Measurements from ENCODE around the gene TRIP4. TPM values are rescaled to one million over a fixed set of nuclear protein-coding genes. Genes with fewer than 3 reads are reported as not detected.

The TRIP4 gene
- total RNA-seq, 2 experiments from 2014 or later, result 9.3 to 21.0 TPM

DNA sequence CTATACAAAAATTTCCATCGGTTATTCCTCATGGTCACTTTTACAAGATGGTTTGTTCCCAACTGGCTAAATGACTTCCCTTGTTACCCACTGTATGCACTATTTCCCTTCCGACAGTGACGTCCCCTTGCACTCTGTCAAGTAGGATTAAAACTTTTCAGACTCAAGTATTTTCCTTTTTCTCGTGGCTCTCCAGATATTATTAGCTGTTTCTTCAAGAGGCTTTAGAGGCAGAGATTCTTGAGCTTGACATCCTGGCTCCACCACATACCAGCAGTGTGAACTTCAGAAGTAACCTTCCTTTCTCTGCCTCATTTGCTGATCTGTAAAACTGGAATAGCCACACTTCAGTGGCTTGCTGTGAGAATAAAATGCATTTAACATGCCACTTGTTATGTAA, 45.7 kb upstream of the TRIP4 start:
- Histone ChIP-seq H3K4me3 (ENCODE audit: low read depth, low read length, poor library complexity, severe bottlenecking) (no peak overlapping the region), H3K79me2 (ENCODE audit: insufficient read depth, low read depth, low read length) (0 out of 2 replicates have a peak, but pooled peaks cover 6% of the 10 kb centered on the region), H2AFZ (ENCODE audit: low read length) (no peak overlapping the region), H3K9me2 (ENCODE audit: insufficient read depth, low read length) (no peaks in the 10 kb centered on the region), H3K27ac (ENCODE audit: low read depth, low read length, poor library complexity, severe bottlenecking) (no peak overlapping the region), H3K36me3 (ENCODE audit: insufficient read depth, low read length) (0 out of 2 replicates have a peak, but pooled peaks cover 3% of the 10 kb centered on the region), H4K20me1 (ENCODE audit: insufficient read depth, low read length) (no peaks in the 10 kb centered on the region), H3K4me2 (ENCODE audit: low read length) (no peak overlapping the region), H3K9me3 (ENCODE audit: low read length) (no peaks in the 10 kb centered on the region), H3K4me1 (ENCODE audit: insufficient read depth, low read length, poor library complexity, severe bottlenecking) (no peaks in the 10 kb centered on the region)
- no peak for DNase-seq (ENCODE audit: low spot score)
- no peak for TF ChIP-seq EZH2phosphoT487 (IDR thresholded peaks at IDR 0.05; ENCODE audit: borderline replicate concordance, low read depth, low read length)
- TF ChIP-seq, protein P1, sequence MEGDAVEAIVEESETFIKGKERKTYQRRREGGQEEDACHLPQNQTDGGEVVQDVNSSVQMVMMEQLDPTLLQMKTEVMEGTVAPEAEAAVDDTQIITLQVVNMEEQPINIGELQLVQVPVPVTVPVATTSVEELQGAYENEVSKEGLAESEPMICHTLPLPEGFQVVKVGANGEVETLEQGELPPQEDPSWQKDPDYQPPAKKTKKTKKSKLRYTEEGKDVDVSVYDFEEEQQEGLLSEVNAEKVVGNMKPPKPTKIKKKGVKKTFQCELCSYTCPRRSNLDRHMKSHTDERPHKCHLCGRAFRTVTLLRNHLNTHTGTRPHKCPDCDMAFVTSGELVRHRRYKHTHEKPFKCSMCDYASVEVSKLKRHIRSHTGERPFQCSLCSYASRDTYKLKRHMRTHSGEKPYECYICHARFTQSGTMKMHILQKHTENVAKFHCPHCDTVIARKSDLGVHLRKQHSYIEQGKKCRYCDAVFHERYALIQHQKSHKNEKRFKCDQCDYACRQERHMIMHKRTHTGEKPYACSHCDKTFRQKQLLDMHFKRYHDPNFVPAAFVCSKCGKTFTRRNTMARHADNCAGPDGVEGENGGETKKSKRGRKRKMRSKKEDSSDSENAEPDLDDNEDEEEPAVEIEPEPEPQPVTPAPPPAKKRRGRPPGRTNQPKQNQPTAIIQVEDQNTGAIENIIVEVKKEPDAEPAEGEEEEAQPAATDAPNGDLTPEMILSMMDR (conservative IDR thresholded peaks at IDR 0.05; ENCODE audit: low read length), result no peak
- CTCF ChIA-PET (ENCODE audit: unreplicated experiment), result no interaction called here
- BruUV-seq (replicated peaks), result no TSS peak
- intact Hi-C loops (cut with micrococcal nuclease; ENCODE audit: unreplicated experiment), result no loop called here
- POLR2A ChIA-PET, result interaction anchor here (0.6 to 0.7 kb wide), 3 partner anchors 100 to 535 kb away, joined by 3 to 4 read pairs (median 3); no protein-coding TSS in a partner anchor

DNA sequence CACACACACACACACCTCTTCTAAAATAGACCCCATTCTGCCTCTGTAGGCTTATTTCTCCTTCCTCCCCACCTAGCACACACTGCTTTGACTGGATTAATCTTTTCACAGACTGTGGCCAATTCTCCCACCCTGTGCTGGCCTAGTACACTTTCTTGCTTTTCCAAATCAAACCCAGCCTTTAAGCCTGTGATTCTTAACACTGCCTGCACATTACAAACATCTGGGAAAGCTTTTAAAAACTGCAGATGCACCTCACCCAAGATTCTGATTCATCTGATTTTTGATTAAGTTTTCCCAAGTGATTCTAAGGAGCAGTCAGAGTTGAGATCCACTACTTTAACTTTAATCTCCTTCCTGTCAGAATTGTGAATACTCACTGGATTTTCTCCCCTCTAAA, 44.4 kb upstream of the TRIP4 start:
- no peak overlapping the region for H3K4me3 ChIP-seq (ENCODE audit: low read depth, low read length, poor library complexity, severe bottlenecking)
- intact Hi-C loops (cut with micrococcal nuclease; ENCODE audit: unreplicated experiment), result no loop called here
- H3K4me1 ChIP-seq (ENCODE audit: insufficient read depth, low read length, poor library complexity, severe bottlenecking), result no peaks in the 10 kb centered on the region
- no peak overlapping the region for H3K27ac ChIP-seq (ENCODE audit: low read depth, low read length, poor library complexity, severe bottlenecking)
- ChIA-PET CTCF (ENCODE audit: unreplicated experiment) (no interaction called here), POLR2A (no interaction called here)
- no peak overlapping the region for H3K4me2 ChIP-seq (ENCODE audit: low read length)
- no peaks in the 10 kb centered on the region for H4K20me1 ChIP-seq (ENCODE audit: insufficient read depth, low read length)
- no peak for DNase-seq (ENCODE audit: low spot score)
- no peak overlapping the region for H2AFZ ChIP-seq (ENCODE audit: low read length)
- TF ChIP-seq, protein P1 (conservative IDR thresholded peaks at IDR 0.05; ENCODE audit: low read length), result no peak
- TF ChIP-seq EZH2phosphoT487 (IDR thresholded peaks at IDR 0.05; ENCODE audit: borderline replicate concordance, low read depth, low read length), result no peak
- no peaks in the 10 kb centered on the region for H3K9me3 ChIP-seq (ENCODE audit: low read length)
- H3K79me2 ChIP-seq (ENCODE audit: insufficient read depth, low read depth, low read length), result 0 out of 2 replicates have a peak, but pooled peaks cover 6% of the 10 kb centered on the region
- BruUV-seq (replicated peaks), result no TSS peak
- H3K36me3 ChIP-seq (ENCODE audit: insufficient read depth, low read length), result peaks cover 7% of the 10 kb centered on the region; the same call in 1 of the 2 replicates
- H3K9me2 ChIP-seq (ENCODE audit: insufficient read depth, low read length), result no peaks in the 10 kb centered on the region

DNA sequence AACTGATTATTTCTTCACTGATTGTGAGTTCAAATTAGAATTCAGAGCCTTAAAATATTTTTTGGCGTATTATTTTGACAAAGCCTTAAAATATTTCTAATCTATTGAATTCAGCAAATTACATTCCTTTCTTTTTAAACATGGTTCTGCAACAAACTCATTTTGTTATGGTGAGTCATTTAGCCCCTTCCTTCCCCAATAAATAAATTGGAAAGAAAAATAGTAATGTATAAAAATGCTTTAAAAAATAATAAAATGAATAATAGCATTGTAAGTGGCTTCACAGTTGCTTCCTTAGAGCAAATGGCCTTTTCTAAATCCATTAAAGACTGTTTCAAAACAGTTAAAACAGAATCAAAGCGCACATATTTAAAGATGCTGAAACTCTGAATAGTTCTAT, 43.8 kb upstream of the TRIP4 start:
- H2AFZ ChIP-seq (ENCODE audit: low read length), result no peak overlapping the region
- H3K4me1 ChIP-seq (ENCODE audit: insufficient read depth, low read length, poor library complexity, severe bottlenecking), result no peaks in the 10 kb centered on the region
- H3K4me2 ChIP-seq (ENCODE audit: low read length), result no peak overlapping the region
- no peak overlapping the region for H3K4me3 ChIP-seq (ENCODE audit: low read depth, low read length, poor library complexity, severe bottlenecking)
- no peaks in the 10 kb centered on the region for H4K20me1 ChIP-seq (ENCODE audit: insufficient read depth, low read length)
- TF ChIP-seq EZH2phosphoT487 (IDR thresholded peaks at IDR 0.05; ENCODE audit: borderline replicate concordance, low read depth, low read length), result no peak
- TF ChIP-seq, protein P1 (conservative IDR thresholded peaks at IDR 0.05; ENCODE audit: low read length), result no peak
- H3K27ac ChIP-seq (ENCODE audit: low read depth, low read length, poor library complexity, severe bottlenecking), result no peak overlapping the region
- intact Hi-C loops (cut with micrococcal nuclease; ENCODE audit: unreplicated experiment), result no loop called here
- 0 out of 2 replicates have a peak, but pooled peaks cover 6% of the 10 kb centered on the region for H3K79me2 ChIP-seq (ENCODE audit: insufficient read depth, low read depth, low read length)
- POLR2A ChIA-PET, result no interaction called here
- H3K36me3 ChIP-seq (ENCODE audit: insufficient read depth, low read length), result peaks cover 7% of the 10 kb centered on the region; the same call in 1 of the 2 replicates
- DNase-seq (ENCODE audit: low spot score), result no peak
- CTCF ChIA-PET (ENCODE audit: unreplicated experiment), result no interaction called here
- H3K9me2 ChIP-seq (ENCODE audit: insufficient read depth, low read length), result no peaks in the 10 kb centered on the region
- no peaks in the 10 kb centered on the region for H3K9me3 ChIP-seq (ENCODE audit: low read length)
- no TSS peak for BruUV-seq (replicated peaks)
